Measurements from ENCODE around the gene RAI1.

Gene RAI1

GRCh38 chr17:17783116-17783824 is 102.0 kb downstream of the RAI1 start (continued):
- TF ChIP-seq ZNF513 (tag by site-specific recombination; IDR thresholded peaks at IDR 0.05) (peak; percentile 31; the same call in 1 of the 2 replicates), ZNF660 (tag by site-specific recombination; IDR thresholded peaks at IDR 0.05) (no peak), PRDM4 (tag by site-specific recombination; IDR thresholded peaks at IDR 0.05) (no peak), ZBTB17 (tag by site-specific recombination; IDR thresholded peaks at IDR 0.05) (no peak), ZNF24 (tag by site-specific recombination; IDR thresholded peaks at IDR 0.05) (no peak), OSR2 (tag by site-specific recombination; IDR thresholded peaks at IDR 0.05) (peak; percentile 87), ZBTB11 (tag by site-specific recombination; conservative IDR thresholded peaks at IDR 0.05; ENCODE audit: low read depth) (no peak; the same call in 1 of the 2 replicates), ZBTB49 (tag by site-specific recombination; IDR thresholded peaks at IDR 0.05; ENCODE audit: low read depth) (no peak), ZNF274 (IDR thresholded peaks at IDR 0.05; ENCODE audit: low read length) (no peak), ZNF274 (tag by site-specific recombination; IDR thresholded peaks at IDR 0.05; ENCODE audit: borderline replicate concordance) (no peak), ZNF155 (tag by site-specific recombination; IDR thresholded peaks at IDR 0.05) (no peak), SCRT2 (tag by site-specific recombination; IDR thresholded peaks at IDR 0.05) (peak; percentile 93), ZNF677 (tag by site-specific recombination; IDR thresholded peaks at IDR 0.05) (no peak), ZNF707 (tag by site-specific recombination; IDR thresholded peaks at IDR 0.05) (no peak), PRDM10 (tag by site-specific recombination; IDR thresholded peaks at IDR 0.05) (peak; percentile 96), GLI4 (tag by site-specific recombination; IDR thresholded peaks at IDR 0.05) (no peak), ZBTB7A (tag by site-specific recombination; IDR thresholded peaks at IDR 0.05; ENCODE audit: low read depth) (peak; percentile 68), ZFHX2 (tag by site-specific recombination; conservative IDR thresholded peaks at IDR 0.05) (peak; percentile 95), EGR2 (tag by site-specific recombination; IDR thresholded peaks at IDR 0.05; ENCODE audit: low read depth) (peak; percentile 86), ZNF76 (tag by site-specific recombination; IDR thresholded peaks at IDR 0.05; ENCODE audit: borderline replicate concordance, low read depth) (0 out of 2 replicates have a peak, but pooled peaks have one; percentile 18), ZNF37A (tag by site-specific recombination; IDR thresholded peaks at IDR 0.05) (no peak), ZBTB10 (tag by site-specific recombination; IDR thresholded peaks at IDR 0.05) (no peak; the same call in 1 of the 2 replicates), GLIS2 (tag by site-specific recombination; IDR thresholded peaks at IDR 0.05) (peak; percentile 42; the same call in 1 of the 2 replicates)

Measured in HEK293 (cell line).